ENCODE results near the gene RNU1-3. TPM values are rescaled to one million over a fixed set of nuclear protein-coding genes. Genes with fewer than 3 reads are reported as not detected.
"Not testable (repeated sequence)": the region's sequence is repeated elsewhere in the genome, so short reads cannot be mapped to it uniquely, and the experiment has no call there.

Gene RNU1-3
- total and polyA plus RNA-seq, 2 donors: under 0.01 TPM; not detected in 1

GRCh38 chr1:16656981-16657683 lies 9.6 kb downstream of the RNU1-3 start:
- not testable (repeated sequence) for H3K36me3 ChIP-seq (ENCODE audit: insufficient read depth); H3K4me1 ChIP-seq (ENCODE audit: insufficient read depth); DNase-seq (ENCODE audit: extremely low spot score); H3K27ac ChIP-seq (ENCODE audit: low read depth); H3K4me3 ChIP-seq (ENCODE audit: low read depth, low read length)
- no CpG with 5 or more reads among the region's 14 CpGs for WGBS

GRCh38 chr1:16656574-16656973 lies 10.2 kb downstream of the RNU1-3 start:
- H3K4me1 ChIP-seq (ENCODE audit: insufficient read depth); H3K36me3 ChIP-seq (ENCODE audit: insufficient read depth); H3K27ac ChIP-seq (ENCODE audit: low read depth); DNase-seq (ENCODE audit: extremely low spot score); H3K4me3 ChIP-seq (ENCODE audit: low read depth, low read length): not testable (repeated sequence)
- WGBS: 45% methylated on average over 1 of the region's 6 CpGs

DNA sequence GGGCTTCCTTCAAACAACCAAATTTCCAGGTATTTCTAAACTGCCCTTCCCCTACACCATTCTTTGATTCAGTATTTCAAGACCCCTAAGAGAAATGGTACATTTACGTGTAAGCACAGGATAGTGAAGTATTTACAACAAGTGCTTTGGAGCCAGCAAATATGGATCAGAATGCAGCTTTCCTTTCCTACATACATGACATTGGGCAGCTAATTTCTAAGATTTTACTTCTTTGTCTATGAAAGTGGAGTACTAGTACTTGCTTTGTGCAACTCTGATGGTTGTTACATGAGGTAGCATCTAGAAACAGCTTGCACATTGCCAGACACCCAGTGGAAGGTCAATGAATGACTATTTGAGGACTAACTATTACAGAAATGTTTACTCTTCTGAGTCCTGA lies 15.2 kb downstream of the RNU1-3 start:
- not testable (repeated sequence) for H3K4me3 ChIP-seq (ENCODE audit: low read depth, low read length); H3K4me1 ChIP-seq (ENCODE audit: insufficient read depth); H3K36me3 ChIP-seq (ENCODE audit: insufficient read depth); DNase-seq (ENCODE audit: extremely low spot score); H3K27ac ChIP-seq (ENCODE audit: low read depth)
- 97% methylated on average over 1 of the region's 1 CpG for WGBS

GRCh38 chr1:16649960-16650359 lies 16.8 kb downstream of the RNU1-3 start:
- not testable (repeated sequence) for DNase-seq (ENCODE audit: extremely low spot score); H3K36me3 ChIP-seq (ENCODE audit: insufficient read depth); H3K4me1 ChIP-seq (ENCODE audit: insufficient read depth); H3K4me3 ChIP-seq (ENCODE audit: low read depth, low read length); H3K27ac ChIP-seq (ENCODE audit: low read depth)
- WGBS: 80% methylated on average over 9 of the region's 9 CpGs

DNA sequence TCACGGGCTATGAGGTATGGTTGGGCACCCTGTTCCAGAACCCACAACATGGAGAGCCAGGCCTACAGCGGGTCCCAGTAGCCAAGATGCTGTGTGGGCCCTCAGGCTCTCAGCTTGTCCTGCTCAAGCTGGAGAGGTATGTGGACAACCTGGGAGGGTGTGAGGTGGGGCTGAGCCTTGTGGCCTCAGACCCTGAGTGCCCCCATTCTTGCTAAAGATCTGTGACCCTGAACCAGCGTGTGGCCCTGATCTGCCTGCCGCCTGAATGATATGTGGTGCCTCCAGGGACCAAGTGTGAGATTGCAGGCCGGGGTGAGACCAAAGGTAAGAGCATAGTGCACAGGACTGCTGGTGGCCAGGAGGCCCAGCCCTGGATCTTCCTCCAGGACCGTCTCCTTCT lies 17.4 kb downstream of the RNU1-3 start:
- not testable (repeated sequence) for H3K27ac ChIP-seq (ENCODE audit: low read depth); H3K36me3 ChIP-seq (ENCODE audit: insufficient read depth); H3K4me3 ChIP-seq (ENCODE audit: low read depth, low read length); H3K4me1 ChIP-seq (ENCODE audit: insufficient read depth); DNase-seq (ENCODE audit: extremely low spot score)
- WGBS: 87% methylated on average over 5 of the region's 6 CpGs

DNA sequence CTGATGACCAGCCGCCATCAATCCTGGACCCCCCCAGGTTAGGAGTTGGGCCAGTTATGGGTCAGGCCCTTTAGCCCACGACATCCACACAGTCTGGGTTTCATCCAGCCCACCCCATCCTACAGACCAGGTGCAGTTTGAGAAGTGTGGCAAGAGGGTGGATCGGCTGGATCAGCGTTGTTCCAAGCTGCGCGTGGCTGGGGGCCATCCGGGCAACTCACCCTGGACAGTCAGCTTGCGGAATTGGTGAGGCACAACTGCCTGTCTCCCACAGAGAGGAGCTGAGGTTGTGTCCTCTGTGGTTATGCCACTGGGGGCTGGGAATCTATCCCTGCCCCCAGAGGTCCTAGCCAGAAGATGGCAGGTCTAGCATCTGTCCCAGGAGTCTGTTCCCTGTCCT lies 18.0 kb downstream of the RNU1-3 start:
- not testable (repeated sequence) for H3K36me3 ChIP-seq (ENCODE audit: insufficient read depth); H3K4me1 ChIP-seq (ENCODE audit: insufficient read depth); DNase-seq (ENCODE audit: extremely low spot score); H3K27ac ChIP-seq (ENCODE audit: low read depth); H3K4me3 ChIP-seq (ENCODE audit: low read depth, low read length)
- 92% methylated on average over 7 of the region's 8 CpGs for WGBS

DNA sequence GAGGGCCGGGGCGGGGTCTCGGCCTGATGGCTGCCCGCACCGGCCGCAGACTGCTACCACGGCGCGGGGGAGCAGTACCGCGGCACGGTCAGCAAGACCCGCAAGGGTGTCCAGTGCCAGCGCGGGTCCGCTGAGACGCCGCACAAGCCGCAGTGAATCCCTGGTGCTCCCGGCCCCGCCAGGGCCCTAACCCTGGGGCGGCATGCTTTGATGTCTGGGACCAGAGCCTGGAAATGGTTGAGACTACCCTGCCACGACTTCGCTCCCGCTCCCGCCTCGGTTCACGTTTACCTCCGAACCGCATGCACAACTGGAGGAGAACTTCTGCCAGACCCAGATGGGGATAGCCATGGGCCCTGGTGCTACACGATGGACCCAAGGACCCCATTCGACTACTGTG lies 18.5 kb downstream of the RNU1-3 start:
- H3K4me1 ChIP-seq (ENCODE audit: insufficient read depth); H3K27ac ChIP-seq (ENCODE audit: low read depth); H3K4me3 ChIP-seq (ENCODE audit: low read depth, low read length); DNase-seq (ENCODE audit: extremely low spot score); H3K36me3 ChIP-seq (ENCODE audit: insufficient read depth): not testable (repeated sequence)
- 23% methylated on average over 26 of the region's 32 CpGs for WGBS

DNA sequence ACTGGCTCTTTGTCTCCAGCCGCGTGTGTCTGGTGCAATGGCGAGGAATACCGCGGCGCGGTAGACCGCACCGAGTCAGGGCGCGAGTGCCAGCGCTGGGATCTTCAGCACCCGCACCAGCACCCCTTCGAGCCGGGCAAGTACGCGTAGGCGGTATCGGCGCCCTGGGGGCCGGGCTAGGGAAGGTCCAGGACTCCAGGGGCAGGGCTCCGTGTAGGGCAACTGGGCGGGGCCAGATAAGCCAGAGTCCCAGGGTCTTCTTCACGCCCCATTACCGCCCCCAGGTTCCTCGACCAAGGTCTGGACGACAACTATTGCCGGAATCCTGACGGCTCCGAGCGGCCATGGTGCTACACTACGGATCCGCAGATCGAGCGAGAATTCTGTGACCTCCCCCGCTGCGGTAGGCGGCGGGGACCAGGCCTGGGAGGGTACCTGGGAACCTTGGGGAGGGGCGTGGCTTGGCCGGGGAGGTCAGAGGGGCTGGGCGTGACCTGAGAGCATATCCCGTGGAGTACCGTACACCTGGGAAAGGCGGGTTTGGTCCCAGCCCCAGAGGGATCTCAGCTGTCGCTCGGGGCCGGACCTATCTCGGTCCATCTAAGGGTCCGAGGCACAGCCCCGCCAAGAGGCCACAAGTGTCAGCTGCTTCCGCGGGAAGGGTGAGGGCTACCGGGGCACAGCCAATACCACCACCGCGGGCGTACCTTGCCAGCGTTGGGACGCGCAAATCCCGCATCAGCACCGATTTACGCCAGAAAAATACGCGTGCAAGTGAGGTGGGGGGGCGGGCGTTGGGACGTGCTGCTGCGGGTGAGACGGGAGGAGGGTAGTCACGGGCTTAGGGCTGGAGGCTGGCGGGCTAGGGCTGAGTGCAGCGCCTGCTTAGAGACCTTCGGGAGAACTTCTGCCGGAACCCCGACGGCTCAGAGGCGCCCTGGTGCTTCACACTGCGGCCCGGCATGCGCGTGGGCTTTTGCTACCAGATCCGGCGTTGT lies 19.3 kb downstream of the RNU1-3 start:
- WGBS: 7% methylated on average over 56 of the region's 84 CpGs
- DNase-seq (ENCODE audit: extremely low spot score); H3K4me3 ChIP-seq (ENCODE audit: low read depth, low read length); H3K4me1 ChIP-seq (ENCODE audit: insufficient read depth); H3K27ac ChIP-seq (ENCODE audit: low read depth); H3K36me3 ChIP-seq (ENCODE audit: insufficient read depth): not testable (repeated sequence)

DNA sequence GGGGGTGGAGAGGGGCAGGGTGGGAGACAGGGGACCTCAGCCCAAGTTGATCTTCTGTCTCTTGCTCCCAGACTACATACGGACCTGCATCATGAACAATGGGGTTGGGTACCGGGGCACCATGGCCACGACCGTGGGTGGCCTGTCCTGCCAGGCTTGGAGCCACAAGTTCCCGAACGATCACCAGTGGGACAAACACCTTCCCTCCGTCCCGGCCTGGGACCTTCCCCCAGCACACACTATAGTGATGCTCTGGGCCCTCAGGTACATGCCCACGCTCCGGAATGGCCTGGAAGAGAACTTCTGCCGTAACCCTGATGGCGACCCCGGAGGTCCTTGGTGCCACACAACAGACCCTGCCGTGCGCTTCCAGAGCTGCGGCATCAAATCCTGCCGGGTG lies 20.0 kb downstream of the RNU1-3 start:
- H3K4me1 ChIP-seq (ENCODE audit: insufficient read depth); H3K4me3 ChIP-seq (ENCODE audit: low read depth, low read length); H3K36me3 ChIP-seq (ENCODE audit: insufficient read depth); DNase-seq (ENCODE audit: extremely low spot score); H3K27ac ChIP-seq (ENCODE audit: low read depth): not testable (repeated sequence)
- 94% methylated on average over 8 of the region's 17 CpGs for WGBS

DNA sequence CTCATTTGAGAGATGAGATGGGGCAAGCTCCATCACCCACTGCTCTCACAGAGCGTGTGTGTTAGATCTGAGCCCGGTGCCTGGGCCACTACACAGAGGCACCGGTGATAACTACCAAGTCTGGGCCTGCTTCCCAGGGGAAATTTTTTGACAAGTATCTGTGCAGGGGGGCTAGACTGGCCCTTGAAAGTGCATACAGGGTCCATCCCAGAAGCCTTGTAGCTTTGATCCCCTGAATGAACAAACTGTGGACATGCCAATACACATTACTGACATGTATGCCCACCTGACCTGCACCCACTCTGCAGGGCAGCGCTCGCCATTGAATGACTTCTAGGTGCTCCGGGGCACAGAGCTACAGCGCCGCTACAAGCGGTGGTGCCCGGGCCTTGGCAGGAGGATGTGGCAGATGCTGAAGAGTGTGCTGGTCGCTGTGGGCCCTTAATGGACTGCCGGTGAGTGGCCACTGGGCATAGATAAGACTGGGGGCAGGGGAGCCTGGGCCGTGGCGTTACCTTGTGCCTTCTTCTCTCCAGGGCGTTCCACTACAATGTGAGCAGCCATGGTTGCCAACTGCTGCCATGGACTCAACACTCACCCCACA lies 20.6 kb downstream of the RNU1-3 start:
- not testable (repeated sequence) for H3K4me3 ChIP-seq (ENCODE audit: low read depth, low read length); DNase-seq (ENCODE audit: extremely low spot score); H3K4me1 ChIP-seq (ENCODE audit: insufficient read depth); H3K27ac ChIP-seq (ENCODE audit: low read depth); H3K36me3 ChIP-seq (ENCODE audit: insufficient read depth)
- 90% methylated on average over 15 of the region's 15 CpGs for WGBS

DNA sequence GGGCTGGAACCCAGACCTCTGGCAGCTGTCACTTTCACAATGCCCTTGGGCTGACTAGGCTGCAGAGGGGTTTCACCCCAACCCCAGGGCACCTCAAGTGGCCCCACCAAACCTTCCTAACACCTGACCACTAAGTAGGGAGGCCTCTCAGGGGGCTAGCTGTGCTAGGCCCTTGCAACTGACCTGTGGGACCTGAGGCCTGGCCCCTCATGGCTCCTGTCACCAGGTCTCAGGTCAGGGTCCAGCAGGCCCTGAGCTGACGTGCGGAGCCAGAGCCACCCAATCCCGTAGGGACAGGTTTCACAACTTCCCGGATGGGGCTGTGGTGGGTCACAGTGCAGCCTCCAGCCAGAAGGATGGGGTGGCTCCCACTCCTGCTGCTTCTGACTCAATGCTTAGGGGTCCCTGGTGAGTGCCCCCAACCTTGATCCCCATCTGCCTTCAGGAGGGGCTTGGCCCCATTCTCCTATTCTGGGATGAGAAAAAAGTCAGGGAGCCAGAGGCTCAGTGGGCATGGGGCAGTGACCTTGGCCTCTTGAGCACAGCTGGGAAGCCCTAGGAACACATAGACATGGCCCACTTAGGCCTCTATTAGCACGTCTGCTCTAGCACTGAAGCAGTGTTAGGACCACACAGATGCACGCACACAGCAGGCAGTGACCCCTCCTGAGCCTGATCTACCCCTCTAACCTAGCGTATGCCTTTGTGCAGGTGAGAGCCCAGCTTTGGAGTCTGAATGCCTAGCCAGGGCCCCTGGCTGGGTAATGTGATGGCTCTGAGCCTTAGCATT lies 21.3 kb downstream of the RNU1-3 start:
- not testable (repeated sequence) for DNase-seq (ENCODE audit: extremely low spot score); H3K36me3 ChIP-seq (ENCODE audit: insufficient read depth); H3K4me3 ChIP-seq (ENCODE audit: low read depth, low read length); H3K4me1 ChIP-seq (ENCODE audit: insufficient read depth); H3K27ac ChIP-seq (ENCODE audit: low read depth)
- WGBS: 91% methylated on average over 7 of the region's 7 CpGs

- not testable (repeated sequence) for H3K4me1 ChIP-seq (ENCODE audit: insufficient read depth); H3K36me3 ChIP-seq (ENCODE audit: insufficient read depth)
- Histone ChIP-seq H3K27ac (ENCODE audit: low read depth) (peak overlapping the region; percentile 89), H3K4me3 (ENCODE audit: low read depth, low read length) (peak overlapping the region; percentile 73)
- DNase-seq (ENCODE audit: extremely low spot score): peak; percentile 88
- 7% methylated on average over 61 of the region's 61 CpGs for WGBS
Measured at GRCh38 chr1:16644482-16645270, 22.1 kb downstream of the RNU1-3 start.

- no peaks in the 10 kb centered on the region for H3K4me1 ChIP-seq (ENCODE audit: insufficient read depth)
- under 1% methylated on average over 16 of the region's 16 CpGs for WGBS
- H3K4me3 ChIP-seq (ENCODE audit: low read depth, low read length): peak overlapping the region; percentile 73
- peak overlapping the region; percentile 89 for H3K27ac ChIP-seq (ENCODE audit: low read depth)
- no peaks in the 10 kb centered on the region for H3K36me3 ChIP-seq (ENCODE audit: insufficient read depth)
- DNase-seq (ENCODE audit: extremely low spot score): no peak
Measured at GRCh38 chr1:16644193-16644481, 22.6 kb downstream of the RNU1-3 start.
